Right ventricle myocardium superior (tissue), 1 donor: ENCODE results near the gene DNAJC25. TPM values are rescaled to one million over a fixed set of nuclear protein-coding genes. Genes with fewer than 3 reads are reported as not detected.

Experiments
- ATAC-seq: fragments of 200-7000 bp; cut with Tn5 transposase; one replicate; pipeline ENCODE4 v1.9.1; 2020; ENCODE audit warnings: mild to moderate bottlenecking; ENCODE audit not compliant: poor library complexity
- DNase-seq: peaks from one replicate; pipeline ENCODE4 v3.0.0-alpha.2; 2020
- intact Hi-C: fragments of 100-400 bp; cut with DNase I; formaldehyde crosslinking; loops from one replicate; pipeline ENCODE4 v1.11.2; 2022
- total RNA-seq: library from RNA; stranded (reverse); fragmentation: NEBNext Ultra II Directional; extraction: Animal tissue kit (Norgen Biotek cat#: 25700); gene quantifications from one replicate; pipeline ENCODE4 v1.2.1, GENCODE V29; 2021
- donor health status: DM: no; HTN: yes; CAD: no; lungs with severe emphysema.

Gene DNAJC25
- total RNA-seq, 1 donor from 2014 or later: 4.9 TPM

DNA sequence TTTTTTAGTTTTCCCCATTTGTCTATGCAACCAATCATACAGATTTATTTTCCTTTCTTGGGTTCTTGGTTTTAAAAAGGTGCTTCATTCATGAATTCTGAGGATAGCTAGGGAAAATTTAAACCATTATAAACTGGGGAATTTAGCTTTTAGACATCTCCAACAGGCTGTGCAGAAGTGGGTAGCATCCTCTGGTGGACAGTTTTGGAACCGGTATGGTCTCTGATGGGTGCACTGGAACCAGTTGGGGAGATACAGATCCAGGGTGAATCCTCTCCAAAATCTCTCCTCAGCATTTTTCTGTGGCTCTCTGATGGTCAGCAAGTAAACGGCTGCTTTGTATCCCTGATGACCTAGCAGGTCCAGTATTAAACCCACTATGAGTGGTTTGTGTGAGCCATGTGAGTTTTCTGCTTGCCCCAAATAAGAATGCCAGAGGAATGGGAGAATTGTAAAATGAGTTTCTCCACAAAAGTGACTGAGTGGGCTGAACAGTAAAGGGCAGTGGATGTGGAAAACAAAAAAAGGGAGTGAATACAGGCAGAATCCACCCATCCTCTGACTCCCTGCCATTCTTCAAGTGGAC is 9.1 kb upstream of the DNAJC25 start:
- intact Hi-C loops: no loop called here
- DNase-seq: no peak
- peak; percentile 90 for ATAC-seq

DNA sequence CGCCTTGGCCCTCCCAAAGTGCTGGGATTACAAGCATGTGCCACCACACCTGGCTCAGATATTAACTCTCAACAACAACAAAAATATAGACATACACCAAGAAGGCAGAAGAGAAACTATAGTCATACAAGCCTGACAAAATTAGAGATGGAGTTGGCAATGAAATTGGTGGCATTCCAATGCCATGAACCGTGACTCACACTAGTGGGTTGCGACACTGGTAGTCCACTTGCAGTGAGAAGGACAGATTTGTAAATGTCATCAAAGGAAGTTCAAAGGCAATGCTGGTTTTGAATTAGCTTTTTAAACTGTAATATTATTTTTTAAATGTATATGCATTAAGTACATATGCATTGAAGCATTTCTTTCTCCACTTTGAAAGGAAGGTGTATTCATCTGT is 8.5 kb upstream of the DNAJC25 start:
- intact Hi-C loops: no loop called here
- ATAC-seq: peak; percentile 38
- DNase-seq: no peak

DNA sequence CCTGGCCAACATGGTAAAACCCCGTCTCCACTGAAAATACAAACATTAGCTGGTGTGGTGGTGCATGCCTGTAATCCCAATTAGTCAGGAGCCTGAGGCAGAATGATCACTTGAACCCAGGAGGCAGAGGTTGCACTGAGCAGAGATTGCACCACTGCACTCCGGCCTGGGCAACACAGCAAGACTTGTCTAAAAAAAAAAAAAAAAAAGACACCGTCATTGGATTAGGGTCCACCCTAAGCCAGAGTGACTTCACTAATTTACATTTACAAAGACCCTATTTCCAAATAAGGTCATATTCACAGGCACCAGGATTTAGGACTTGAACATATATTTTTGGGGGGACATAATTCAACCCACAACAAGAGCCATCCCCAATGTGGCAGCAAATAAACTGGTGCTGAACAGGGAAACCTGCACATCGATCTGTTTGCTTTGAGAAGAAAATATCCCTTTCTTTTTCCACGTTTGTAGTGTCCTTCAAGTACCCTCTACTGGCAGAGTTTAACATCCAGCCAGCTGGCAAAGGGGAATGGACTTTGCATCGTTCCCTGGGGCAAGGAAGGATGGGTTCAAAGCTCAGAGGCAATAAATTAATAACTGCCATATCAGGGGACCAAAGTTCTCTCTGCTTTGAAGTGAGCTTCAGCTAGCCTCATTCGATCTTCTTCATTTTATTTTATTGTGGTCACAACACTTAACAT is 3.7 kb upstream of the DNAJC25 start:
- intact Hi-C loops: no loop called here
- ATAC-seq (no peak), DNase-seq (no peak)

DNA sequence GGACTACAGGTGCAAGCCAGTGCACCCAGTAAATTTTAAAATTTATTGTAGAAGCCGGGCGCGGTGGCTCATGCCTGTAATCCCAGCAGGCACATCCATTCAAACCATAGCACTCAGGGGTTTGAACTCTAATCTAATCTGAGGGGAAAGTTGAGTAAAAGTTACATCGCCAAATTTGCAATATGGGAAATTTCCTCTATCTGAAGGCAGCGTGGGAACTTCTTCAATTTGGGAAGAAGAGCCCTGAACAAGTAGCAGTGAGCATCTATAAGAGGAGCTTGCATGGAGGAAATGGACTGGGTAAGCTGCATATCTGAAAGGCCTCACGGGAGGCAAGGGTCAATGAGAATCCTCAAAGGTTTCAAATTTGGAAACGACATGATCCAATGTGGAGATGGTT is 2.7 kb upstream of the DNAJC25 start:
- intact Hi-C loops: no loop called here
- DNase-seq: no peak
- ATAC-seq: no peak

DNA sequence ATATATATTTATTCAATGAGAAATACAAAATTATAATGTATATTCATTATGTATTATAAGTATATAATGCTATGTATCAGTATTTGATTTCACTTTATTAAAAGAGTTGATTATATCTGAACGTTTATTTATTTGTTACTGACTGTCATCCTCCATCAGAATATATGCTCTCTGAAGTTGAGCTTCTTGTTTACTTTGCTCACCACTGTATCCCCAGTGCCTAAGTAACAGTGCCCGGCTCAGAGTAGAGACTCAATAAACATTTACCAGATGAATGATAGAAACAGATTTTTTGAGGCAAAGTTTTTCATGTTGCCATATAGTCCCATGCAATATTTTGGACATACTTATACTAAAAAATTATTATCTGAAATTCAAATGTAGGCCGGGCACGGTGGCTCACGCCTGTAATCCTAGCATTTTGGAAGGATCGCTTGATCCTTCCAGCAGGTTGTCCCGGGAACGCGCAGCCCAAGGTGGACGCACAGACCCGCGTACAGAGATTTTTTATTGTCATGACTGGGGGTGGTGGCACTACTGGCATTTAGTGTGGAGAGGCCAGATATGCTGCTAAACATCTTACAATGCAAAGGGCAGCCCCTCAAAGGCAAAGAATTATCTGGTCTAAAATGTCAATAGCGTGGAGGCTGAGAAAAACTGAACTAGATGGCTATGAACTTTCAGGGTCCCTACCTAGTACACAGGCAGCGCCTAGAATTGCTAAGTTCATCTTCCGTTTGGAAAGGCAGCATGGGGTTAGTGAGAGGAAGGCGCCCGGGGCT is 761 bp upstream of the DNAJC25 start:
- DNase-seq: no peak
- intact Hi-C loops: no loop called here
- peak; percentile 32 for ATAC-seq

DNA sequence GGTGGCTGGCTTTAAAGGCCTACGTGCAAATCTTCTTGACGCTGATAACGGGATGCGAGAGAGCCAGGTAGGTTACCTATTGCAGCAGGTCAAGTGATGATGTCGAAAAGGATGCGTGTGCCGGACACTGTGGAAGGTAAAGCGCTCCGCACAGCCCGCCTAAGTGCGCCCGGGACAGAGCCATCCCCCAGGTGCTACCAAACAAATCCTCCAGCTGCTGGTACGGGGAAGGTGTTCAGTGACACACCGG is 245 bp upstream of the DNAJC25 start:
- intact Hi-C loops: no loop called here
- ATAC-seq (no peak), DNase-seq (no peak)

DNA sequence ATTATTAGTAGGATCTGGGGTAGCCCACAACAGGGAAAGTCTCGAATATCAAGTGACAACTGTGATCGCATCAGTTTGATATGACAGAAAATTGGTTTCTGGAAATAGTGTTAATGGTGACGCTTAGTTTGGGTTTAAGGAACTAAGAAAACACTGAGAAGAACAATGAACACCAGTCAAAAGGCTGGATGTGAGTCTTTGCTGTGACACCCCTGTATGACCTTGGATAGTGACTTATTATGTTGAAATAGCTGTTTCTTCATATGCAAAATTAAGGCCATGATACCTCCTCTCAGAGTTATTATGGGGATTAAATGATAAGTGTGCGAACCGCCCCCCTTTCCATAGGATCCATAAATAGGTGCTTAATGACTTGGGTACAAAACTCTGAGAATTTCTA is 926 bp downstream of the DNAJC25 start:
- intact Hi-C loops: no loop called here
- ATAC-seq: no peak
- DNase-seq: no peak

DNA sequence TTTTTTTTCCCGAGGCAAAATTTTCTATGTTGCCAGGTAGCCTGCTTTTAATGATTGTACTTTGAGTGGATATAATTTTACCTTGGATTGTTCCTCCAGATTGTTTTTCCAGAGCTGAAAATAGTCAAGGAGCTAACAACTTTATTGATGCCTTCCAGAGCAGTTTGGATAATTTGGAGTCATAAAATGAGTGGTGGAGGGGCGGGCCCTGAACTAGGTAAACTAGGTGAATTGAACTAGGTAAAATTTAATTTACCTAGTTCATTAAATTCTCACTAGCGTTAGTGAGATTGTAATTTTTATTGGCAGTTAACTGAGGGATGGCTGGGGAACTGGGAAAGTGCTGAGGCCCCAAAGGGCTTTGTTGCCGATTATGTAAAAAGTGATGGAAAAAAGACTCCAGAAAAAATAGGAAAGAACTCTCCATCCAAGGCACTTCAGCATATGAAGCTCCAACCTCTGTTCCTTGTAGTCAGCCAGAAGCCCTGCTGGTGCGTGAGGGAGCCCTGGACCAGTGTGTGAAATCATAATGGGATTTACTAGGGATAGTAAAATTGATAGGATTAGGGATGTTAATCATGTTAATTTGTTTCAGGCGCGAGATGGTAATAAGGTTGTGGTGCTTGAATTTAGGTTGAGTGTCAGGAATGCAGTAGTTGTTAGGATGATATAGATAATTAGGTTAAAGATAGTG is 1.7 kb downstream of the DNAJC25 start:
- ATAC-seq: no peak
- no peak for DNase-seq
- intact Hi-C loops: no loop called here

DNA sequence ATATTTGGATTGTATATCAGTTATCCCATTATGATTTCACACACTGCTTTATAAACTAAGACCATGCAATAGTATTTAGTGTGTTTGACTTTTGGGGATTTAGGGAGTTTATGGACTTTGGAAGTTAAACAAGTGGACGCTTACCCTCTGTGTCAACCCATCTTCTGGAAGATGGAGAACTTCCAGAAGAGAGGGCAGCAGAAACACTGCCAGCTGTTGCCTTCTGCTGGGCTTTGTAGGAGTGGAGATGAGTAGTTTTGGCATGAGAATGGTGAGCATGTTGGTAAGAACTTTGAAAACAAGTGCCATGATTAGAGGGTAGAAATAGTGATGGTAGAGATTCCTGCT is 2.2 kb downstream of the DNAJC25 start:
- DNase-seq (no peak), ATAC-seq (no peak)
- intact Hi-C loops: no loop called here

DNA sequence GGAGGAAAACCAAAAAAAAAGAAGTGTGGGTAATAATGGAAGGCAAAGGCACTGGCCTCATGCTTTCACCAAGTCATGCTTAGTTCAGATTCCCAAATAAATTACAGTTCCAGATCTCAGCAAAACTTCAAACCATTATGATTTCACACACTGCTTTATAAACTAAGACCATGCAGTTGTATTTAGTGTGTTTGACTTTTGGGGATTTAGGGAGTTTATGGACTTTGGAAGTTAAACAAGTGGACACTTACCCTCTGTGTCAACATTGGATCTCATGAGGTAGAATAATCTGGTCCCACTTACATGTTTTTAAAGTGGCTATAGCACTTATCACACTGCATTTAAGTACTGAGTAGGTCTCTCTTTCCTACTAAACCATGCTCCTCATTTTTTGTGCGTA is 3.7 kb downstream of the DNAJC25 start:
- no peak for DNase-seq
- intact Hi-C loops: no loop called here
- ATAC-seq: no peak

DNA sequence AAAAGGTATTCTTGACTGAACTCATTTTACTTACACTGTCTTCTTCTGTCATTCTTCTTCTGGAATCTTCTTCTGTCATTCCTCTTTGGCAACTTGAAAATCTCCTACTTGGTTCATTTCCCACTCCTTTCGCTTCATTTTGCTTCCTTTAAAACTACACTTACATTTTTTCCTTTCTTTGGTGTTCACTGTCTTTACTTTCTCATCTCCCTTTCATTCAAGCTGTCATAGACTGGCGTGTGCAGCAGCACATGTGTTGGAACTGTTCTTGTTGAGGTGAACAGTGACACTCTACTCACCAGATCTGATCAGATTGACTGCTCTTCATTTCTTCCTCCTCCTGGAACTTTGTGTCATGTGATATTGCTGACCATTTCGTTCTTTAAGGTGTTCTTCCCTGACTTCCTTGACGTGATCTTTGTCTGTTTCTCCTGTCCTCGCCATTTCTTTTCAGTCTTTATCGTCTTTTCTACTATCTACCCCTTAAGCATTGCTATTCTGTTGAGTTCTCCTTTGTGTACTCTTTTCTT is 6.4 kb downstream of the DNAJC25 start:
- DNase-seq (no peak), ATAC-seq (no peak)
- intact Hi-C loops: no loop called here

DNA sequence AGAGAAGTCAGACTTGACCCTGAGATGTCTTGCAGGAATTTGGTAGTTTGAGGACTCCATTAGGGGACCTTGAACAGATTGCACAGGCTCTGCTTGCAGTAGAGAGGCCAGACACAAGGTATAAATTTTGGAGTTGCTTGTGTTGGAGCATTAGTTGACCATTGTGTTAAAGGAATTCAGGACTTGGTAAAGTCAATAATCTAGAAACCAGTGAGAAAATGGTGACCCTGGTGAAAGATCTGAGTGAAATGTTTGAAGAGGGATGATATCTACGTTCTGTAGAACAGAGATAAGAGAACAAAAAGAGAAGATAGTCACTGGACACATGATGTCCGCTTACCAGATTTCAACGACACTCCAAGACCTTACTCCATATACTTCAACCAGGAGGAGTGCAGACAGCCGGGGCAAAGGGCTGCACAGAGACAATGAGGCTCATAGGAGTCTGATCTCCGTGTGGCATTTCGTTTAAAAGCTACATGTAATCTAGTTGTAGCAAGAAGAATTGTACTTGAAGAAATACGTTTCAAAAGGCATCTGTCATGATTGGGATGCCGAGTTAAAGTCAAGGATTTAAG is 13.2 kb downstream of the DNAJC25 start:
- intact Hi-C loops: no loop called here
- ATAC-seq: no peak
- no peak for DNase-seq

DNA sequence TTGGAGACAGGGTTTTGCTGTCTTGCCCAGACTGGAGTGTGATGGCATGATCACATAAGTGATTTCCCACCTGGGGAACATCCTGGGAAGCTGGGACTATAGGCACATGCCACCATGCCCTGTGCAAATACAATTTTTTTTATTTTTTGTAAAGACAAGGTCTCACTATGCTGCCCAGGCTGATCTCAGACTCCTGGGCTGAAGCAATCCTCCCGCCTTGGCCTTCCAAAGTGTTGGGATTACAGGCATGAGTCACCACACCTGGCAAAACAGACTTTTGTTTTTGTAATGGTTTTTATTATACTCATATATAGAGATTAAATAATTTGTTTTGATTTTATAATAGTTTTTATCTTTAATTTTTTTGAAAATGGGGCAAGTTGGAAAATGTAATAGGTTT is 14.7 kb downstream of the DNAJC25 start:
- DNase-seq: no peak
- intact Hi-C loops: no loop called here
- ATAC-seq: no peak

DNA sequence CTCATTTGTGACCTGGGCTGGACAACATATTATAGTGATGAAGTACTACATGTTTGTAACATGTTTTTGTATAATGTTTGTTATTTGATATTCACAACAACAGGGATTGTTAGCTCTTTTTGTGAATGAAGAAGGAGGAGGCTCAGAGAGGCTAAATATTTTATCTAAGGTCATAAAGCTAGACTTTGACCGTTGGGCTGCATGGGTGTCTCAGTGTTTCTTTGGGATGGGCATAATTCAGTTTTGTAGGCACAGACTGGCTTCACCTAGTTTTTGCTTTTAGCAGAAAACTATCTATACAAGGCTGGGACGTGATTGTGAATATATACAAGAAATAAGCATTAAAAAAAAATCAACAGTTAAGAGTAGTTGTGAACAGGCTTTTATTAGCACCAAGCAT is 15.3 kb downstream of the DNAJC25 start:
- DNase-seq: no peak
- ATAC-seq: no peak
- intact Hi-C loops: no loop called here

DNA sequence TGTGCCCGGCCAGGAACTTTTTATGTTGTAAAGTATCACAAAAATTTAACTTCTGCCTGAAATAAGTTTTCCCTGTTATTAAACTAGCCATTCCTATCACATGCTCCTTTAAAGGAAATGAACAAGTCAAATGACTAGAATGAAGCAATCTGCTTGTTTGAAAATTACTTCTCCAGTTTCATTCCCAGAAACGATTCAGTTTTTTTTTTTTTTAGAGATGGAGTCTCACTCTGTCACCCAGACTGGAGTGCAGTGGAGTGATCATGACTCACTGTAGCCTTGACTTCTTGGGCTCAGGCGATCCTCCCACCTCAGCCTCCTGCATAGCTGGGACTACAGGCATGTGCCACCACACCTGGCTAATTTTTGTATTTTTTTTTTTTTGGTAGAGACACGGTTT is 16.9 kb downstream of the DNAJC25 start:
- DNase-seq: no peak
- intact Hi-C loops: no loop called here
- no peak for ATAC-seq

DNA sequence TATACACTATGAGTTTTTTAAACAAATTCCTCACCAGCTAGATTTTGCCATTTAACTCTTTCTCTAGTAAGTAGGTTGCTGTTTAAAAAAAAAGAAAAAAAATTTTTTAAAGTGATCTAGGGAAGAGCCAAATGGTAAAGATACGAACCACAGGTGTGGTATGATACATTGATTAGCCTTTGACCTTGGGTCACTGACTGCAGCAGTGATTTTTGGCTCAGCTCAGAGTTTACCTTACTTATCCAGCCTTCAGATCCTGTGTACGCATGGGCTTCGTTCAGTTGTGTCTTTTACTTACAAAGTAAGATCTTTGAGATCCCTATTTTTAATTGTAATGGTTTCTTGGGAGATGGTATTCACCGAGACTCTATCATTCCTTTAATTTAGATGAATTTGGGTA is 17.9 kb downstream of the DNAJC25 start:
- intact Hi-C loops: no loop called here
- DNase-seq (no peak), ATAC-seq (no peak)

DNA sequence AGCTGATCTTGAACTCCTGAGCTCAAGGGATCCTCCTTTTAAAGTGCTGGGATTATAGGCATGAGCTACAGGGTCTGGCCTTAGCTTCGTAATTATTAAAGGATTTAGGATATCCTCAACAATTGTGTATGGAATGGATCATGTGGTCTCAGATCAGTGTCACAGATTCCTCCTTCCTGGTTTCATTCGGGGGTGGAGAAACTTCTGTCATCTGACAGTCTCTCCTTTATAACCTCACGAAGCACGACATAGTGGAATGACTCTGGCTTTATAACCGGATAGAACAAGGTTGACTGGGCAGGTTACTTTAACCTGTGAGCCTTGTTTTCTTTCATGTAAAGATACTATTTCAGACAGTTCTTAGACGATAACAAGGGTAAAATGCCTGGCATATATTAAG is 25.9 kb downstream of the DNAJC25 start:
- DNase-seq (no peak), ATAC-seq (no peak)
- intact Hi-C loops: no loop called here

DNA sequence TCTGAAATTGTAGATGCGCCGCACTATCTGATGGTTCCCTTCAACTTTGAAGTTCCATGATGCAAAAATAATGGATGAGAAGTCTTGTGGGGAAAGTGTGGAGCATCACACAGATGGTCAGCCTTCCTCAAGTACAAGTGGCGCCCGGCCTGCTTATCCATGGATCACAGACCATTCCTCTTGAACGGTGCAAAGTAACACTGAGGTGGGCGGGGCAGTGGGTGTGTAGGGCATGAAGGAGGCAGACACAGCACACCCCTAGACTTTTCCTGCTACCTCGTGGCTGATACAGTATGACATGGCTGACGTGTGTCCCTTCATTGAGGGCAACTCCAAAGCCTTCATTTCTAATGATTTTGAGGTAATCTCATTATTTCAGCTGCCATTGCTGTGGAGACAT is 27.8 kb downstream of the DNAJC25 start:
- ATAC-seq: no peak
- no peak for DNase-seq
- intact Hi-C loops: no loop called here

DNA sequence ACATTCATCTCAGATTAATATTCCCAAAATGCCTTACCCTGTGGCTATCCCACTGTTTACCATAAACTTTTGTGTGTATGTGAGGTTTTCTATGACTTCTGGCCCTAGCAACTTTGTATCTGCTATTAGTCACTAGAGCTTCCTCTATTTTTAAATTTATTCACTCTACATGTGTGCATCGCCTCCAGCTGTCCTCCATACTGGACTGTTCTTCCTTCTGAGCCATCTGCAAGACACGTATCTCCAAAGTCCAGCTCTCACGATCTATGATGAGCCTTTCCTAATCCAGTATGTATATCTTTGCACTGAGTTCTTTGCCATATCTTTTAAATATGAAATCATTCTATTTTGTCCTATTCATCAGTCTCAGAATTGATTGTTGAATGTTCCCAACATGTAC is 28.6 kb downstream of the DNAJC25 start:
- ATAC-seq (no peak), DNase-seq (no peak)
- intact Hi-C loops: no loop called here
